ENCODE data around the gene LMAN1L. TPM values are rescaled to one million over a fixed set of nuclear protein-coding genes. Genes with fewer than 3 reads are reported as not detected.

The LMAN1L gene
- total RNA-seq, 1 experiment from 2014 or later, result not detected

- no peak overlapping the region for H3K4me3 ChIP-seq
- H3K9me3 ChIP-seq, result no peaks in the 10 kb centered on the region
- DNase-seq, result no peak
- no peaks in the 10 kb centered on the region for H3K27me3 ChIP-seq
- peaks cover 34% of the 10 kb centered on the region for H3K36me3 ChIP-seq
These were observed 25.0 kb downstream of the LMAN1L start for GRCh38 chr15:74837482-74838136.

GRCh38 chr15:74838137-74838516 is 25.5 kb downstream of the LMAN1L start:
- Histone ChIP-seq H3K4me3 (no peak overlapping the region), H3K27me3 (no peaks in the 10 kb centered on the region), H3K9me3 (no peaks in the 10 kb centered on the region), H3K36me3 (peaks cover 34% of the 10 kb centered on the region)
- DNase-seq, result no peak

- no peak for DNase-seq
These were observed 26.3 kb downstream of the LMAN1L start for GRCh38 chr15:74838746-74839525.

GRCh38 chr15:74839526-74840395 is 27.1 kb downstream of the LMAN1L start:
- no peaks in the 10 kb centered on the region for H3K9me3 ChIP-seq
- peaks cover 34% of the 10 kb centered on the region for H3K36me3 ChIP-seq
- H3K4me3 ChIP-seq, result no peak overlapping the region
- DNase-seq, result no peak
- no peaks in the 10 kb centered on the region for H3K27me3 ChIP-seq

More at GRCh38 chr15:74838746-74839525, 26.3 kb downstream of the LMAN1L start:
- Histone ChIP-seq H3K9me3 (no peaks in the 10 kb centered on the region), H3K36me3 (peaks cover 34% of the 10 kb centered on the region), H3K27me3 (no peaks in the 10 kb centered on the region), H3K4me3 (no peak overlapping the region)

- no peak for DNase-seq
- no peaks in the 10 kb centered on the region for H3K27me3 ChIP-seq
- no peak overlapping the region for H3K4me3 ChIP-seq
- H3K36me3 ChIP-seq, result peaks cover 26% of the 10 kb centered on the region
- H3K9me3 ChIP-seq, result no peaks in the 10 kb centered on the region
These were observed 28.5 kb downstream of the LMAN1L start for GRCh38 chr15:74840851-74841775.

- peak overlapping the region; percentile 96 for H3K4me3 ChIP-seq
- no peak for DNase-seq
- no peaks in the 10 kb centered on the region for H3K9me3 ChIP-seq
- peaks cover 26% of the 10 kb centered on the region for H3K36me3 ChIP-seq
- no peaks in the 10 kb centered on the region for H3K27me3 ChIP-seq
These were observed 29.3 kb downstream of the LMAN1L start for GRCh38 chr15:74841891-74842373.

- Histone ChIP-seq H3K9me3 (no peaks in the 10 kb centered on the region), H3K36me3 (peaks cover 33% of the 10 kb centered on the region), H3K4me3 (peak within 1 kb of the TSS; percentile 96), H3K27me3 (no peaks in the 10 kb centered on the region)
- DNase-seq, result peak; percentile 93
These were observed 30.2 kb downstream of the LMAN1L start, which contains the start of gene ULK3 for GRCh38 chr15:74842581-74843444. Gene ULK3, minus strand, starts transcription at chr15:74843156. Its CDS starts 51 bp downstream, at chr15:74843105.

- Histone ChIP-seq H3K4me3 (peak overlapping the region; percentile 96), H3K9me3 (no peaks in the 10 kb centered on the region), H3K27me3 (no peaks in the 10 kb centered on the region), H3K36me3 (peaks cover 35% of the 10 kb centered on the region)
- DNase-seq, result no peak
These were observed 30.8 kb downstream of the LMAN1L start for GRCh38 chr15:74843445-74843828.

GRCh38 chr15:74843891-74844299 is 31.3 kb downstream of the LMAN1L start:
- Histone ChIP-seq H3K27me3 (no peaks in the 10 kb centered on the region), H3K4me3 (peak overlapping the region; percentile 96), H3K36me3 (peaks cover 32% of the 10 kb centered on the region), H3K9me3 (no peaks in the 10 kb centered on the region)
- DNase-seq, result no peak

- H3K27me3 ChIP-seq, result no peaks in the 10 kb centered on the region
- no peaks in the 10 kb centered on the region for H3K9me3 ChIP-seq
- peaks cover 32% of the 10 kb centered on the region for H3K36me3 ChIP-seq
- H3K4me3 ChIP-seq, result no peak overlapping the region
- no peak for DNase-seq
These were observed 31.9 kb downstream of the LMAN1L start for GRCh38 chr15:74844319-74845207.

- H3K4me3 ChIP-seq, result no peak overlapping the region
- H3K36me3 ChIP-seq, result peaks cover 35% of the 10 kb centered on the region
These were observed 32.6 kb downstream of the LMAN1L start for GRCh38 chr15:74845208-74845568.

GRCh38 chr15:74845581-74845980 is 32.9 kb downstream of the LMAN1L start:
- no peaks in the 10 kb centered on the region for H3K27me3 ChIP-seq
- H3K9me3 ChIP-seq, result no peaks in the 10 kb centered on the region
- no peak for DNase-seq
- peaks cover 35% of the 10 kb centered on the region for H3K36me3 ChIP-seq
- no peak overlapping the region for H3K4me3 ChIP-seq

More at GRCh38 chr15:74845208-74845568, 32.6 kb downstream of the LMAN1L start:
- no peak for DNase-seq
- Histone ChIP-seq H3K9me3 (no peaks in the 10 kb centered on the region), H3K27me3 (no peaks in the 10 kb centered on the region)

- H3K27me3 ChIP-seq, result no peaks in the 10 kb centered on the region
- no peak for DNase-seq
- no peaks in the 10 kb centered on the region for H3K9me3 ChIP-seq
- H3K4me3 ChIP-seq, result no peak overlapping the region
- H3K36me3 ChIP-seq, result peaks cover 42% of the 10 kb centered on the region
These were observed 34.8 kb downstream of the LMAN1L start for GRCh38 chr15:74847432-74847831.

GRCh38 chr15:74850393-74850792 is 37.8 kb downstream of the LMAN1L start:
- Histone ChIP-seq H3K4me3 (no peak overlapping the region), H3K36me3 (peaks cover 58% of the 10 kb centered on the region), H3K27me3 (no peaks in the 10 kb centered on the region), H3K9me3 (no peaks in the 10 kb centered on the region)
- no peak for DNase-seq
